Loucy (cell line): ENCODE results near the gene FBXO36.

Experiments
- H2AFZ ChIP-seq: fragments of 200-600 bp; sonication (generic); 2 replicates; pipeline ENCODE4 v1.6.0; 2016; ENCODE audit warnings: antibody characterized with exemption, mild to moderate bottlenecking, low read length, moderate library complexity
- H3F3A ChIP-seq: fragments of 200-600 bp; 2 replicates; pipeline ENCODE4 v1.6.0; 2016; ENCODE audit warnings: antibody characterized with exemption, low read depth, mild to moderate bottlenecking
- H3K27me3 ChIP-seq: fragments of 200-600 bp; sonication (generic); 2 replicates; pipeline ENCODE4 v1.6.1; 2014; ENCODE audit warnings: low read length, mild to moderate bottlenecking; ENCODE audit not compliant: insufficient read depth, poor library complexity, severe bottlenecking
- H3K36me3 ChIP-seq: fragments of 200-600 bp; sonication (generic); 2 replicates; pipeline ENCODE4 v1.6.1; 2016; ENCODE audit warnings: low read length; ENCODE audit not compliant: insufficient read depth
- H3K4me1 ChIP-seq: fragments of 200-600 bp; sonication (generic); 2 replicates; pipeline ENCODE4 v1.5.1; 2014; ENCODE audit warnings: low read length, mild to moderate bottlenecking; ENCODE audit not compliant: insufficient read depth, poor library complexity, severe bottlenecking
- H3K4me2 ChIP-seq: fragments of 200-600 bp; sonication (generic); 2 replicates; pipeline ENCODE4 v1.6.0; 2014; ENCODE audit warnings: antibody characterized with exemption, low read length, low read depth, mild to moderate bottlenecking; ENCODE audit not compliant: poor library complexity, severe bottlenecking
- H3K4me3 ChIP-seq: fragments of 200-600 bp; sonication (generic); 2 replicates; pipeline ENCODE4 v1.5.1; 2014; ENCODE audit warnings: low read length, mild to moderate bottlenecking, mixed read lengths; ENCODE audit not compliant: poor library complexity, severe bottlenecking
- H3K79me2 ChIP-seq: fragments of 200-600 bp; sonication (generic); 2 replicates; pipeline ENCODE4 v1.6.1; 2014; ENCODE audit warnings: low read length; ENCODE audit not compliant: insufficient read depth
- H3K9ac ChIP-seq: fragments of 200-600 bp; sonication (generic); 2 replicates; pipeline ENCODE4 v1.6.0; 2014; ENCODE audit warnings: mild to moderate bottlenecking, low read depth, low read length, moderate library complexity; ENCODE audit not compliant: poor library complexity, severe bottlenecking
- H3K9me2 ChIP-seq: fragments of 200-600 bp; sonication (generic); replicated peaks from 2 replicates; pipeline ENCODE4 v1.6.1; 2016; ENCODE audit warnings: low read depth, low read length, mixed read lengths
- H3K9me3 ChIP-seq: fragments of 200-600 bp; sonication (generic); 2 replicates; pipeline ENCODE4 v1.6.1; 2014; ENCODE audit warnings: mild to moderate bottlenecking, antibody characterized with exemption, low read length, low read depth; ENCODE audit not compliant: insufficient read depth
- H4K20me1 ChIP-seq: fragments of 200-600 bp; sonication (generic); 2 replicates; pipeline ENCODE4 v1.6.0; 2014; ENCODE audit warnings: antibody characterized with exemption, low read length, mild to moderate bottlenecking; ENCODE audit not compliant: insufficient read depth, poor library complexity, severe bottlenecking
- CTCF ChIP-seq: fragments of 200-600 bp; sonication (generic); conservative IDR thresholded peaks from 2 replicates; pipeline ENCODE4 v1.5.1; 2014; ENCODE audit warnings: mild to moderate bottlenecking, antibody characterized with exemption, low read length
- EZH2phosphoT487 ChIP-seq: fragments of 200-600 bp; IDR thresholded peaks from 2 replicates; pipeline ENCODE4 v1.6.1; 2018; ENCODE audit warnings: antibody characterized with exemption, mild to moderate bottlenecking, moderate library complexity, borderline replicate concordance

The FBXO36 gene

DNA sequence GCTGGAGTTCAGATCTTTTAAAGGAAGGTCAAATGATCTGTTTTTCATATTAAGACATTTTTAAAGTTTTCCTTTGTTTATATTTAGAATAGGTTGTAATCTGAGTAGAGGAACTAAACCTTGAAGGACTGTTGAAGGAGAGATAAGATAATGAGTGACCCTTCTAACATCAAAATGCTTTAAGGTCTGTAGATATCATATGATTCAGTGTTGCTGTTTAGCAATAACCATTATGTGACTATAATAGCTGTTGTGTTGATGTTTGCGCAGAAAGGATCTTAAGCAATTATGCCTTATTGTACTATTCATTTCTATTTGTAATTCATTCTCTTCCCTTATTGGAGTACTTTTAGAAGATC, 86.4 kb downstream of the FBXO36 start:
- Histone ChIP-seq H3K9ac (no peak overlapping the region), H3K4me3 (peak overlapping the region; percentile 34), H3K4me2 (peak overlapping the region; percentile 40)

DNA sequence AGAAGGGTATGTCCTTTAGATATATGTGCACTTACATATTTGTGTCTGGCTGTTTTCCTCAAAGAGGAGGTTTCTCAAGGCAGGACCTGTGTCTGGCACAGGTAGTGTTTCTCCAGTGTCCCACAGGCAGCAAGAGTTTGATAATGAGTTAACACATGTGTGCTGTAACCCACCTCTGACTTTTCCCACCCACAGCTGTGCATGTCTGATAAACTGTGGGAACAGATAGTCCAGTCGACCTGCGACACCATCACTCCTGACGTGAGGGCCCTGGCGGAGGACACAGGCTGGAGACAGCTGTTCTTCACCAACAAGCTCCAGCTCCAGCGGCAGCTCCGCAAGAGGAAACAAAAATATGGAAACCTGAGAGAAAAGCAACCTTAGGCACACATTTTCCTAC, 88.2 kb downstream of the FBXO36 start:
- Histone ChIP-seq H3F3A (no peaks in the 10 kb centered on the region), H3K36me3 (no peaks in the 10 kb centered on the region), H3K9me3 (no peaks in the 10 kb centered on the region), H3K79me2 (no peaks in the 10 kb centered on the region), H3K27me3 (no peaks in the 10 kb centered on the region), H3K4me2 (no peak overlapping the region), H3K9ac (no peak overlapping the region), H2AFZ (no peak overlapping the region), H4K20me1 (no peaks in the 10 kb centered on the region), H3K4me1 (peaks cover 5% of the 10 kb centered on the region), H3K9me2 (no peaks in the 10 kb centered on the region), H3K4me3 (no peak overlapping the region)
- TF ChIP-seq CTCF (no peak), EZH2phosphoT487 (no peak)

More for the DNA sequence above, 86.4 kb downstream of the FBXO36 start:
- Histone ChIP-seq H3K4me1 (peaks cover 5% of the 10 kb centered on the region), H3K9me3 (no peaks in the 10 kb centered on the region), H3K27me3 (no peaks in the 10 kb centered on the region), H3F3A (no peaks in the 10 kb centered on the region), H3K79me2 (no peaks in the 10 kb centered on the region), H4K20me1 (no peaks in the 10 kb centered on the region), H3K36me3 (no peaks in the 10 kb centered on the region), H2AFZ (peak overlapping the region; percentile 28; the same call in 1 of the 2 replicates), H3K9me2 (no peaks in the 10 kb centered on the region)
- TF ChIP-seq EZH2phosphoT487 = no peak
- TF ChIP-seq CTCF = no peak

- no peak for TF ChIP-seq EZH2phosphoT487
- no peak for TF ChIP-seq CTCF
- Histone ChIP-seq H3K4me2 (no peak overlapping the region), H3K9me3 (peaks cover 7% of the 10 kb centered on the region; the same call in 1 of the 2 replicates), H3K9me2 (no peaks in the 10 kb centered on the region), H2AFZ (no peak overlapping the region), H3K9ac (no peak overlapping the region), H3K79me2 (no peaks in the 10 kb centered on the region), H3K36me3 (no peaks in the 10 kb centered on the region), H4K20me1 (no peaks in the 10 kb centered on the region), H3F3A (no peaks in the 10 kb centered on the region), H3K4me1 (peaks cover 5% of the 10 kb centered on the region), H3K4me3 (no peak overlapping the region), H3K27me3 (no peaks in the 10 kb centered on the region)
Measured at GRCh38 chr2:230011617-230012016, 89.3 kb downstream of the FBXO36 start.
